Suppressor macrophage treated with lipopolysaccharide for 4 hours (primary cell): ENCODE results near the gene RNASET2.
"Not testable (repeated sequence)": the region's sequence is repeated elsewhere in the genome, so short reads cannot be mapped to it uniquely, and the experiment has no call there.

Source experiments
- DNase-seq: peaks from one replicate; pipeline ENCODE4 v3.0.0-alpha.2; 2020

Gene RNASET2

GRCh38 chr6:166925141-166925996, 31.0 kb downstream of the RNASET2 start:
- no peak for DNase-seq

GRCh38 chr6:166924531-166924930, 31.8 kb downstream of the RNASET2 start:
- DNase-seq, result no peak

- DNase-seq, result no peak
Observed at GRCh38 chr6:166922937-166923336, 33.4 kb downstream of the RNASET2 start.

- DNase-seq, result no peak
Observed at GRCh38 chr6:166921570-166921969, 34.8 kb downstream of the RNASET2 start.

- no peak for DNase-seq
Observed at GRCh38 chr6:166916824-166917223, 39.5 kb downstream of the RNASET2 start.

GRCh38 chr6:166915484-166915883, 40.9 kb downstream of the RNASET2 start:
- DNase-seq, result not testable (repeated sequence)

- DNase-seq, result not testable (repeated sequence)
Observed at GRCh38 chr6:166914952-166915351, 41.4 kb downstream of the RNASET2 start.

GRCh38 chr6:166911248-166911677, 45.1 kb downstream of the RNASET2 start:
- DNase-seq, result no peak

- DNase-seq, result peak; percentile 42
Observed at GRCh38 chr6:166910601-166911000, 45.7 kb downstream of the RNASET2 start.

- DNase-seq, result peak; percentile 28
Observed at GRCh38 chr6:166908811-166909210, 47.5 kb downstream of the RNASET2 start.

- DNase-seq, result no peak
Observed at GRCh38 chr6:166907871-166908806, 48.2 kb downstream of the RNASET2 start.

GRCh38 chr6:166907373-166907841, 48.9 kb downstream of the RNASET2 start:
- peak; percentile 47 for DNase-seq

- no peak for DNase-seq
Observed at GRCh38 chr6:166906376-166907044, 49.8 kb downstream of the RNASET2 start.

GRCh38 chr6:166905505-166906134, 50.7 kb downstream of the RNASET2 start:
- DNase-seq, result no peak

- no peak for DNase-seq
Observed at GRCh38 chr6:166905013-166905412, 51.3 kb downstream of the RNASET2 start.

GRCh38 chr6:166904101-166904746, 52.1 kb downstream of the RNASET2 start:
- no peak for DNase-seq

- no peak for DNase-seq
Observed at GRCh38 chr6:166903500-166903899, 52.9 kb downstream of the RNASET2 start.

- no peak for DNase-seq
Observed at GRCh38 chr6:166903027-166903426, 53.3 kb downstream of the RNASET2 start.

GRCh38 chr6:166902211-166902755, 54.1 kb downstream of the RNASET2 start:
- DNase-seq, result no peak

- no peak for DNase-seq
Observed at GRCh38 chr6:166901626-166902025, 54.7 kb downstream of the RNASET2 start.

- no peak for DNase-seq
Observed at GRCh38 chr6:166900956-166901607, 55.3 kb downstream of the RNASET2 start.
